Pancreas (tissue), 10 donors: ENCODE results near the gene SDK1. TPM values are rescaled to one million over a fixed set of nuclear protein-coding genes. Genes with fewer than 3 reads are reported as not detected.

Experiments used
- ATAC-seq, 4 donors: fragments of 200-7000 bp; cut with Tn5 transposase; one replicate each; pipeline versions ENCODE4 v1.8.0 to v1.9.1; 2020; ENCODE audit warnings: mild to moderate bottlenecking in 4 of 4, moderate library complexity in 4 of 4
- DNase-seq, 6 donors: peaks; one replicate each; pipeline ENCODE4 v3.0.0-alpha.2; 2020
- FAIRE-seq: peaks from 2 replicates; lab custom pipeline; 2012; peaks lifted over from hg19 to GRCh38; lab: Jason Lieb, UNC
- H3K27ac ChIP-seq, 4 donors: fragments of 200-600 bp; sonication (generic); 1 replicate in 3 of 4; 2 replicates in 1 of 4; pipeline versions ENCODE4 v1.5.0 to v1.8.0; 2020
- H3K27me3 ChIP-seq, 4 donors: fragments of 200-600 bp; one replicate each; pipeline ENCODE4 v1.8.0; 2021
- H3K36me3 ChIP-seq, 3 donors: fragments of 200-600 bp; sonication (generic) in 1 of 3; one replicate each; pipeline versions ENCODE4 v1.5.0 to v1.8.0; 2020 to 2021
- H3K4me1 ChIP-seq, 3 donors: fragments of 200-600 bp; one replicate each; pipeline ENCODE4 v1.8.0; 2021
- H3K4me3 ChIP-seq, 4 donors: fragments of 200-600 bp; sonication (generic) in 2 of 4; one replicate each; pipeline versions ENCODE4 v1.5.0 to v1.8.0; 2020 to 2021
- H3K9me3 ChIP-seq, 4 donors: fragments of 200-600 bp; one replicate each; pipeline ENCODE4 v1.8.0; 2021
- CTCF ChIP-seq, 4 donors: fragments of 200-600 bp; sonication (generic) in 3 of 4; IDR thresholded peaks; one replicate each; pipeline versions ENCODE4 v1.5.0 to v1.8.0; 2021; ENCODE audit warnings: antibody characterized with exemption in 4 of 4
- WGBS, 2 donors: extraction: QIAGEN DNeasy Blood & Tissue Kit; methylation state at CpG; one replicate each; pipeline ENCODE4 v1.1.7; 2013; 5-methylcytosine and 5-hydroxymethylcytosine counted together
- intact Hi-C, 3 donors: fragments of 100-400 bp; cut with DNase I; formaldehyde crosslinking; loops; one replicate each; pipeline versions ENCODE4 v1.11.1 to v1.14.2; 2022
- polyA plus RNA-seq, 2 donors: library from polyadenylated mRNA; stranded (reverse); fragments of 200-250 nt; gene quantifications; one replicate each; pipeline ENCODE4 v1.2.3, GENCODE V29; 2013
- total RNA-seq, 6 donors: library from RNA; stranded (reverse); fragmentation: NEBNext Ultra II Directional in 4 of 6; extraction: Animal tissue kit (Norgen Biotek cat#: 25700) in 4 of 6; gene quantifications; one replicate each; pipeline versions ENCODE4 v1.2.1 to v1.2.4, GENCODE V29; 2021 to 2023
- donor health status: healthy with polysubstance abuse.
- donor health status: DM: no; HTN: no; CAD: no; lungs with moderate emphysema.
- donor health status: DM: no; HTN: no; CAD: no.
- donor health status: control.
- donor health status: control.
- donor health status: Bipolar disorder and iron deficiency.
- donor health status: DM: yes; HTN: yes; CAD: no.
- donor health status: DM: no; HTN: no; CAD: no.
- donor health status: DM: no; HTN: no; CAD: no.
- donor health status: DM: yes; HTN: yes; CAD: no.

Gene SDK1
- total and polyA plus RNA-seq, 8 donors, result 10.8 to 30.8 (median 19.8) TPM

DNA sequence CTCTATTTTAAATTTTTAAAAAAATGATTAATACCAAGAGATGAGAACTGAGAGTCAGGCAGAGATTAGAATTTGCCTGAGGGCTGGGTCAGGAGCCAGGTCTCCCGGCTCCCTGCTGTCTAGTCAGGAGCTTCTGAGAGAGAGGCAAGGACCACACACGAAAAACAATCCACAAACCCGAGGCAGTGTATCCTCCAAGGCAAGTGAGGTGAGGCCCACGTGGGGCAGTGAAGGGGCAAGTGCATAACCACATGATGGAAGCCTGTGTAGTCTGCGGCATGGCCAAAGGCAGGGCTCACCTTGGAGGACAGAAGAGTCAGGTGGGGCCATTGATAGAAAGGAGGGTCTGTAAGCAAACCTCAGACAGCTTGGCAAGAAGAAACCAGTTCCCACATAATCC, 839.9 kb downstream of the SDK1 start:
- ATAC-seq (no peak), FAIRE-seq (no peak), DNase-seq (peak in 1 of 6 donors; percentile 13)
- H3K27me3 ChIP-seq, result no peaks in the 10 kb centered on the region
- H3K36me3 ChIP-seq, result no peaks in the 10 kb centered on the region
- intact Hi-C loops, result no loop called here
- no peaks in the 10 kb centered on the region for H3K4me1 ChIP-seq
- 86 to 90% methylated on average over 5 of the region's 5 CpGs for WGBS, 2 donors
- no peak for TF ChIP-seq CTCF (IDR thresholded peaks at IDR 0.05)
- no peaks in the 10 kb centered on the region for H3K9me3 ChIP-seq
- H3K4me3 ChIP-seq, result no peak overlapping the region
- H3K27ac ChIP-seq, result no peak overlapping the region

GRCh38 chr7:4143006-4143405, 842.0 kb downstream of the SDK1 start:
- FAIRE-seq, result no peak

GRCh38 chr7:4143511-4144171, 842.6 kb downstream of the SDK1 start:
- no peak for ATAC-seq
- no peak overlapping the region for H3K4me3 ChIP-seq
- 91 to 93% methylated on average over 27 of the region's 27 CpGs for WGBS, 2 donors
- intact Hi-C loops, result no loop called here
- TF ChIP-seq CTCF (IDR thresholded peaks at IDR 0.05), result no peak
- H3K36me3 ChIP-seq, result no peaks in the 10 kb centered on the region
- no peaks in the 10 kb centered on the region for H3K9me3 ChIP-seq
- no peak overlapping the region for H3K27ac ChIP-seq
- DNase-seq, result peak in 2 of 6 donors; percentile 10 to 33
- no peak for FAIRE-seq
- no peaks in the 10 kb centered on the region for H3K27me3 ChIP-seq
- no peaks in the 10 kb centered on the region for H3K4me1 ChIP-seq

More at GRCh38 chr7:4143006-4143405, 842.0 kb downstream of the SDK1 start:
- H3K36me3 ChIP-seq, result no peaks in the 10 kb centered on the region
- no peaks in the 10 kb centered on the region for H3K4me1 ChIP-seq
- intact Hi-C loops, result no loop called here
- DNase-seq, result peak in 2 of 6 donors; percentile 6 to 16
- no peaks in the 10 kb centered on the region for H3K27me3 ChIP-seq
- ATAC-seq, result no peak
- WGBS, 2 donors, result 94 to 98% methylated on average over 7 of the region's 7 CpGs
- H3K4me3 ChIP-seq, result no peak overlapping the region
- H3K9me3 ChIP-seq, result no peaks in the 10 kb centered on the region
- H3K27ac ChIP-seq, result no peak overlapping the region
- TF ChIP-seq CTCF (IDR thresholded peaks at IDR 0.05), result no peak

GRCh38 chr7:4144172-4144701, 843.2 kb downstream of the SDK1 start:
- peak in 2 of 6 donors; percentile 15 to 50 for DNase-seq

More at GRCh38 chr7:4144172-4144701, 843.2 kb downstream of the SDK1 start:
- Histone ChIP-seq H3K9me3 (no peaks in the 10 kb centered on the region), H3K4me1 (no peaks in the 10 kb centered on the region), H3K27me3 (no peaks in the 10 kb centered on the region), H3K36me3 (no peaks in the 10 kb centered on the region), H3K27ac (no peak overlapping the region), H3K4me3 (no peak overlapping the region)
- TF ChIP-seq CTCF (IDR thresholded peaks at IDR 0.05), result no peak
- no peak for FAIRE-seq
- intact Hi-C loops, result no loop called here
- whole genome bisulfite sequencing, 2 donors, result 68 to 74% methylated on average over 17 to 20 of the region's 20 CpGs
- no peak for ATAC-seq
